ENCODE data around the gene ERCC8. TPM values are rescaled to one million over a fixed set of nuclear protein-coding genes. Genes with fewer than 3 reads are reported as not detected.
A peak's percentile ranks its signal among the peaks of the same experiment; 100 is the strongest.
"Not testable (repeated sequence)": the region's sequence is repeated elsewhere in the genome, so short reads cannot be mapped to it uniquely, and the experiment has no call there.

The ERCC8 gene
- total RNA-seq, 1 donor from 2014 or later: 10.3 TPM

- no peak overlapping the region for H3K4me3 ChIP-seq (ENCODE audit: low read depth, low read length)
- no peak for DNase-seq (ENCODE audit: low read depth)
- no peak for TF ChIP-seq CTCF (conservative IDR thresholded peaks at IDR 0.05; ENCODE audit: low read depth, low read length)
Measured at GRCh38 chr5:60888359-60889061, 56.4 kb downstream of the ERCC8 start.

- no peak overlapping the region for H3K4me3 ChIP-seq (ENCODE audit: low read depth, low read length)
Measured at GRCh38 chr5:60887746-60888145, 57.1 kb downstream of the ERCC8 start.

GRCh38 chr5:60887096-60887495 lies 57.8 kb downstream of the ERCC8 start:
- no peak for DNase-seq (ENCODE audit: low read depth)
- H3K4me3 ChIP-seq (ENCODE audit: low read depth, low read length): no peak overlapping the region
- no peak for TF ChIP-seq CTCF (conservative IDR thresholded peaks at IDR 0.05; ENCODE audit: low read depth, low read length)

More at GRCh38 chr5:60887746-60888145, 57.1 kb downstream of the ERCC8 start:
- no peak for DNase-seq (ENCODE audit: low read depth)
- TF ChIP-seq CTCF (conservative IDR thresholded peaks at IDR 0.05; ENCODE audit: low read depth, low read length): no peak

- TF ChIP-seq CTCF (conservative IDR thresholded peaks at IDR 0.05; ENCODE audit: low read depth, low read length): no peak
- no peak overlapping the region for H3K4me3 ChIP-seq (ENCODE audit: low read depth, low read length)
Measured at GRCh38 chr5:60886158-60886557, 58.7 kb downstream of the ERCC8 start.

GRCh38 chr5:60883229-60883628 lies 61.6 kb downstream of the ERCC8 start:
- DNase-seq (ENCODE audit: low read depth): peak; percentile 4
- peak; percentile 79 for TF ChIP-seq CTCF (conservative IDR thresholded peaks at IDR 0.05; ENCODE audit: low read depth, low read length)
- no peak overlapping the region for H3K4me3 ChIP-seq (ENCODE audit: low read depth, low read length)

More at GRCh38 chr5:60886158-60886557, 58.7 kb downstream of the ERCC8 start:
- DNase-seq (ENCODE audit: low read depth): no peak

GRCh38 chr5:60872892-60873291 lies 72.0 kb downstream of the ERCC8 start:
- DNase-seq (ENCODE audit: low read depth): no peak
- no peak for TF ChIP-seq CTCF (conservative IDR thresholded peaks at IDR 0.05; ENCODE audit: low read depth, low read length)
- no peak overlapping the region for H3K4me3 ChIP-seq (ENCODE audit: low read depth, low read length)

- DNase-seq (ENCODE audit: low read depth): no peak
- TF ChIP-seq CTCF (conservative IDR thresholded peaks at IDR 0.05; ENCODE audit: low read depth, low read length): no peak
Measured at GRCh38 chr5:60870857-60871256, 74.0 kb downstream of the ERCC8 start.

GRCh38 chr5:60860572-60860971 lies 84.3 kb downstream of the ERCC8 start:
- H3K4me3 ChIP-seq (ENCODE audit: low read depth, low read length); DNase-seq (ENCODE audit: low read depth): not testable (repeated sequence)

More at GRCh38 chr5:60870857-60871256, 74.0 kb downstream of the ERCC8 start:
- no peak overlapping the region for H3K4me3 ChIP-seq (ENCODE audit: low read depth, low read length)
